A549 (cell line): Measurements from ENCODE around the gene CNTN2. TPM values are rescaled to one million over a fixed set of nuclear protein-coding genes. Genes with fewer than 3 reads are reported as not detected.
A peak's percentile ranks its signal among the peaks of the same experiment; 100 is the strongest.

Experiments used
- BHLHE40 ChIP-seq: IDR thresholded peaks from 2 replicates; pipeline ENCODE4 v1.6.1; 2012; ENCODE audit warnings: low read depth, low read length, inconsistent platforms
- CBX2 ChIP-seq: fragments of 200-600 bp; sonication (generic); IDR thresholded peaks from 2 replicates; pipeline ENCODE4 v1.6.1; 2016; ENCODE audit warnings: low read depth, mild to moderate bottlenecking, borderline replicate concordance
- CBX8 ChIP-seq: fragments of 200-600 bp; sonication (generic); IDR thresholded peaks from 2 replicates; pipeline ENCODE4 v1.6.1; 2016
- CEBPB ChIP-seq, 2 experiments: fragments of >200 bp in 1 of 2; sonication (Bioruptor Twin) in 1 of 2; formaldehyde crosslinking in 1 of 2; IDR thresholded peaks; 2 replicates each; pipeline ENCODE4 v1.6.1; 2012 to 2016
- EHF ChIP-seq: fragments of 250-450 bp; sonication (Bioruptor Pico); IDR thresholded peaks from 2 replicates; pipeline ENCODE4 v1.5.0; 2020; ENCODE audit warnings: mild to moderate bottlenecking
- EP300 ChIP-seq, 2 experiments: fragments of >200 bp; sonication (Bioruptor Twin); formaldehyde crosslinking; IDR thresholded peaks; 2 replicates in 1 of 2; 3 replicates in 1 of 2; pipeline ENCODE4 v1.6.1; 2016 to 2017
- ESRRA ChIP-seq: fragments of 150-350 bp; IDR thresholded peaks from 2 replicates; pipeline ENCODE4 v1.6.1; 2014; ENCODE audit warnings: mild to moderate bottlenecking, low read length, borderline replicate concordance
- FOSB ChIP-seq: fragments of 250-450 bp; sonication (Bioruptor Pico); IDR thresholded peaks from 2 replicates; pipeline ENCODE4 v1.5.0; 2020; ENCODE audit warnings: mild to moderate bottlenecking, moderate library complexity
- FOSL2 ChIP-seq, 2 experiments: fragments of 450-650 bp in 1 of 2; fragments of >200 bp in 1 of 2; sonication (Bioruptor Twin) in 1 of 2; formaldehyde crosslinking; IDR thresholded peaks; 2 replicates each; pipeline versions ENCODE4 v1.5.0 to v1.6.1; 2016 to 2020; ENCODE audit warnings: mild to moderate bottlenecking in 1 of 2, moderate library complexity in 1 of 2
- HEYL ChIP-seq: fragments of 250-450 bp; sonication (Bioruptor Pico); IDR thresholded peaks from 2 replicates; pipeline ENCODE4 v1.8.0; 2021; ENCODE audit warnings: mild to moderate bottlenecking, moderate library complexity
- HOXA7 ChIP-seq: fragments of 250-450 bp; sonication (Bioruptor Pico); IDR thresholded peaks from 2 replicates; pipeline ENCODE4 v1.5.0; 2020; ENCODE audit warnings: mild to moderate bottlenecking, moderate library complexity
- KDM1A ChIP-seq: fragments of 200-600 bp; sonication (generic); IDR thresholded peaks from 2 replicates; pipeline ENCODE4 v1.6.1; 2016; ENCODE audit warnings: low read depth, mild to moderate bottlenecking
- MAZ ChIP-seq: fragments of 150-350 bp; IDR thresholded peaks from 2 replicates; pipeline ENCODE4 v1.6.1; 2014; ENCODE audit warnings: antibody characterized with exemption, low read depth, low read length, borderline replicate concordance
- NPAS2 ChIP-seq: fragments of 250-450 bp; sonication (Bioruptor Pico); IDR thresholded peaks from 2 replicates; pipeline ENCODE4 v1.8.0; 2022; ENCODE audit warnings: mild to moderate bottlenecking, moderate library complexity, borderline replicate concordance
- PHF8 ChIP-seq: fragments of 200-600 bp; sonication (generic); IDR thresholded peaks from 2 replicates; pipeline ENCODE4 v1.6.1; 2016; ENCODE audit warnings: low read depth, mild to moderate bottlenecking, antibody characterized with exemption, moderate library complexity, borderline replicate concordance
- POLR2AphosphoS2 ChIP-seq: conservative IDR thresholded peaks from 2 replicates; pipeline ENCODE4 v1.6.1; 2012; ENCODE audit warnings: low read length, improper control_type of control experiment, inconsistent platforms
- RAD21 ChIP-seq, 2 experiments: fragments of >200 bp in 1 of 2; sonication (Bioruptor Twin) in 1 of 2; formaldehyde crosslinking in 1 of 2; IDR thresholded peaks in 1 of 2; conservative IDR thresholded peaks in 1 of 2; 2 replicates in 1 of 2; 3 replicates in 1 of 2; pipeline ENCODE4 v1.6.1; 2012 to 2018; ENCODE audit warnings: inconsistent platforms in 1 of 2
- RFX5 ChIP-seq: fragments of 450-650 bp; IDR thresholded peaks from 2 replicates; pipeline ENCODE4 v1.7.1; 2014; ENCODE audit warnings: antibody characterized with exemption, mild to moderate bottlenecking, moderate library complexity
- RNF2 ChIP-seq: fragments of 200-600 bp; sonication (generic); IDR thresholded peaks from 2 replicates; pipeline ENCODE4 v1.6.1; 2016; ENCODE audit warnings: low read depth, mild to moderate bottlenecking, antibody characterized with exemption, moderate library complexity, borderline replicate concordance
- SREBF2 ChIP-seq: fragments of 450-650 bp; IDR thresholded peaks from 2 replicates; pipeline ENCODE4 v1.6.1; 2014; ENCODE audit warnings: mild to moderate bottlenecking, moderate library complexity
- TFCP2L1 ChIP-seq: fragments of 250-450 bp; sonication (Bioruptor Pico); IDR thresholded peaks from 2 replicates; pipeline ENCODE4 v1.5.0; 2021; ENCODE audit warnings: mild to moderate bottlenecking
- TP53 ChIP-seq: fragments of 250-450 bp; sonication (Bioruptor Pico); IDR thresholded peaks from 2 replicates; pipeline ENCODE4 v1.5.0; 2021; ENCODE audit warnings: mild to moderate bottlenecking, moderate library complexity
- ZNF302 ChIP-seq: fragments of 250-450 bp; sonication (Bioruptor Pico); IDR thresholded peaks from 2 replicates; pipeline ENCODE4 v1.9.0; 2021; ENCODE audit warnings: inconsistent platforms, mild to moderate bottlenecking, moderate library complexity
- ZSCAN20 ChIP-seq: fragments of 250-450 bp; sonication (Bioruptor Pico); IDR thresholded peaks from 2 replicates; pipeline ENCODE4 v1.8.0; 2022; ENCODE audit warnings: mild to moderate bottlenecking, moderate library complexity
- polyA plus RNA-seq, 4 experiments: library from polyadenylated mRNA; depleted of rRNA in 3 of 4; stranded (reverse); fragments of >200 nt; fragmentation: RNase III in 1 of 4; extraction: RNeasy Plus Mini Kit Qiagen cat#74134 plus additional on column Dnase treatment in 1 of 4; gene quantifications; 2 replicates in 3 of 4; 3 replicates in 1 of 4; pipeline ENCODE4 v1.2.3, GENCODE V29; 2011 to 2017
- TF ChIP-seq, protein P1 (sequence below): fragments of 200-600 bp; sonication (generic); IDR thresholded peaks from 2 replicates; pipeline ENCODE4 v1.6.1; 2016; ENCODE audit warnings: antibody characterized with exemption, mild to moderate bottlenecking, moderate library complexity
- TF ChIP-seq, protein P2 (sequence below): fragments of 250-450 bp; sonication (Bioruptor Pico); IDR thresholded peaks from 2 replicates; pipeline ENCODE4 v1.5.0; 2020; ENCODE audit warnings: low read depth, mild to moderate bottlenecking, moderate library complexity
- TF ChIP-seq, protein P3 (sequence below): fragments of 450-650 bp; IDR thresholded peaks from 2 replicates; pipeline ENCODE4 v1.6.1; 2014; ENCODE audit warnings: antibody characterized with exemption
- TF ChIP-seq, protein P4 (sequence below): fragments of >200 bp; sonication (Bioruptor Twin); formaldehyde crosslinking; IDR thresholded peaks from 3 replicates; pipeline ENCODE4 v1.6.1; 2016
- TF ChIP-seq, protein P5 (sequence below): fragments of 150-350 bp; IDR thresholded peaks from 2 replicates; pipeline ENCODE4 v1.6.1; 2014; ENCODE audit warnings: low read depth, mild to moderate bottlenecking, low read length
- TF ChIP-seq, protein P6 (sequence below): IDR thresholded peaks from 2 replicates; pipeline ENCODE4 v1.6.1; 2012
- TF ChIP-seq, protein P7 (sequence below): IDR thresholded peaks from 2 replicates; pipeline ENCODE4 v1.6.1; 2012; ENCODE audit warnings: low read depth, borderline replicate concordance

The CNTN2 gene
- polyA plus RNA-seq, 2 of the 4 experiments (the other 2 are of a cell fraction), result not detected

DNA sequence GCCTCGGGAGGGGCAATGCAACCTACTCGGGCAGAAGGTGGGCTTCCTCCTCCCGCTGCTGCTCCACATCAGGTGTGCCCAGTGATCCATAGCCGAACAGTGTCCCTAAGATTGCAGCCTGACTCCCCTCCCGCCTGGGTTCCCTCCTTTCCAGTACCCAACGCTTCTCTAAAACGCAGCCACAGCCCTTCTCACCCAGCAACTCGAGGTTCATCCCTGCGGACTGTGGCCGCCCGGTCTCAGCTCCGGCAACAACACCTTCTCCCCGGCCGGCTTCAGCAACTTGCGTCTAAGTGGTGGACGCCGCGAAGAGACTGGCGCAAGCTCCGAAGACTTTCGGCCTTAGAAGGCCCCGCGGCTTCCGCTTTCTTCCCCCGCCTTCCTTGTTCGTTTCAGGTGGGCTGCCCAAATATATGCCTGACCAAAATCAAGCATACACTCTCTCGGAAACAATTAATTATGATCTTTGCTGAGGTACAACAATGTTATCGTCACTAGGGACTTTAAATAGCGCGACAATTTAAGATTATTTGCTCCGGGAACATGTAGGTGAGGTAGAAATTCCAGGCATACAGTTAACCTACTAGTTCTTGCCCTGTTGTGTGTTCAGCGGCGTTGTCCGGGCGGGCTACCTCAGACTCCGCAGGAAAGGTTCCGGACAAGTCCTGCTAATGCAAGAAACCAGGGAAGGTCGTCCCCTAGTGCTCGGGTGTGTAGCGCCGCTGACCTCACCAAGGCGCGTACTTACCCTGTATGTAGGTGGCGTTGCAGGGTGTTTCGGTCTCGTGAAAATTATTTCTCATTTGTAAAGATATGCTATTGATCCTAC is 78.9 kb downstream of the CNTN2 start, which contains the start of gene RBBP5 (continued):
- TF ChIP-seq, protein P1, sequence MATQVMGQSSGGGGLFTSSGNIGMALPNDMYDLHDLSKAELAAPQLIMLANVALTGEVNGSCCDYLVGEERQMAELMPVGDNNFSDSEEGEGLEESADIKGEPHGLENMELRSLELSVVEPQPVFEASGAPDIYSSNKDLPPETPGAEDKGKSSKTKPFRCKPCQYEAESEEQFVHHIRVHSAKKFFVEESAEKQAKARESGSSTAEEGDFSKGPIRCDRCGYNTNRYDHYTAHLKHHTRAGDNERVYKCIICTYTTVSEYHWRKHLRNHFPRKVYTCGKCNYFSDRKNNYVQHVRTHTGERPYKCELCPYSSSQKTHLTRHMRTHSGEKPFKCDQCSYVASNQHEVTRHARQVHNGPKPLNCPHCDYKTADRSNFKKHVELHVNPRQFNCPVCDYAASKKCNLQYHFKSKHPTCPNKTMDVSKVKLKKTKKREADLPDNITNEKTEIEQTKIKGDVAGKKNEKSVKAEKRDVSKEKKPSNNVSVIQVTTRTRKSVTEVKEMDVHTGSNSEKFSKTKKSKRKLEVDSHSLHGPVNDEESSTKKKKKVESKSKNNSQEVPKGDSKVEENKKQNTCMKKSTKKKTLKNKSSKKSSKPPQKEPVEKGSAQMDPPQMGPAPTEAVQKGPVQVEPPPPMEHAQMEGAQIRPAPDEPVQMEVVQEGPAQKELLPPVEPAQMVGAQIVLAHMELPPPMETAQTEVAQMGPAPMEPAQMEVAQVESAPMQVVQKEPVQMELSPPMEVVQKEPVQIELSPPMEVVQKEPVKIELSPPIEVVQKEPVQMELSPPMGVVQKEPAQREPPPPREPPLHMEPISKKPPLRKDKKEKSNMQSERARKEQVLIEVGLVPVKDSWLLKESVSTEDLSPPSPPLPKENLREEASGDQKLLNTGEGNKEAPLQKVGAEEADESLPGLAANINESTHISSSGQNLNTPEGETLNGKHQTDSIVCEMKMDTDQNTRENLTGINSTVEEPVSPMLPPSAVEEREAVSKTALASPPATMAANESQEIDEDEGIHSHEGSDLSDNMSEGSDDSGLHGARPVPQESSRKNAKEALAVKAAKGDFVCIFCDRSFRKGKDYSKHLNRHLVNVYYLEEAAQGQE, result 0 out of 2 replicates have a peak, but pooled peaks have one; percentile 11
- TF ChIP-seq, protein P2, sequence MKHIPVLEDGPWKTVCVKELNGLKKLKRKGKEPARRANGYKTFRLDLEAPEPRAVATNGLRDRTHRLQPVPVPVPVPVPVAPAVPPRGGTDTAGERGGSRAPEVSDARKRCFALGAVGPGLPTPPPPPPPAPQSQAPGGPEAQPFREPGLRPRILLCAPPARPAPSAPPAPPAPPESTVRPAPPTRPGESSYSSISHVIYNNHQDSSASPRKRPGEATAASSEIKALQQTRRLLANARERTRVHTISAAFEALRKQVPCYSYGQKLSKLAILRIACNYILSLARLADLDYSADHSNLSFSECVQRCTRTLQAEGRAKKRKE, result peak; percentile 84; the same call in 1 of the 2 replicates
- TF ChIP-seq TFCP2L1 (CRISPR knock-in tag) (no peak), CBX2 (no peak), HEYL (CRISPR knock-in tag) (no peak), RAD21 (conservative IDR thresholded peaks at IDR 0.05 in 1 of 2, IDR thresholded peaks at IDR 0.05 in 1 of 2) (peak; percentile 64 to 67), ESRRA (peak; percentile 88), RFX5 (peak; percentile 64; the same call in 1 of the 2 replicates), HOXA7 (CRISPR knock-in tag) (no peak), POLR2AphosphoS2 (no peak), EP300 (IDR thresholded peaks at IDR 0.05) (0 out of 5 replicates have a peak, but pooled peaks of 1 of the 2 experiments have one; percentile 21), FOSB (no peak), NPAS2 (CRISPR knock-in tag) (no peak), KDM1A (no peak), RNF2 (no peak), ZSCAN20 (CRISPR knock-in tag) (0 out of 2 replicates have a peak, but pooled peaks have one; percentile 61), ZNF302 (CRISPR knock-in tag) (no peak), PHF8 (peak; percentile 90), MAZ (no peak), FOSL2 (IDR thresholded peaks at IDR 0.05) (no peak), FOSL2 (CRISPR knock-in tag; IDR thresholded peaks at IDR 0.05) (peak; percentile 71), EHF (CRISPR knock-in tag) (no peak), CBX8 (no peak), BHLHE40 (no peak), SREBF2 (no peak), TP53 (CRISPR knock-in tag) (peak; percentile 82; the same call in 1 of the 2 replicates), CEBPB (IDR thresholded peaks at IDR 0.05) (peak in 1 of 2 experiments; percentile 30; a peak in 1 of 4 replicates)
- TF ChIP-seq, protein P3, sequence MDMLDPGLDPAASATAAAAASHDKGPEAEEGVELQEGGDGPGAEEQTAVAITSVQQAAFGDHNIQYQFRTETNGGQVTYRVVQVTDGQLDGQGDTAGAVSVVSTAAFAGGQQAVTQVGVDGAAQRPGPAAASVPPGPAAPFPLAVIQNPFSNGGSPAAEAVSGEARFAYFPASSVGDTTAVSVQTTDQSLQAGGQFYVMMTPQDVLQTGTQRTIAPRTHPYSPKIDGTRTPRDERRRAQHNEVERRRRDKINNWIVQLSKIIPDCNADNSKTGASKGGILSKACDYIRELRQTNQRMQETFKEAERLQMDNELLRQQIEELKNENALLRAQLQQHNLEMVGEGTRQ, result no peak
- TF ChIP-seq, protein P4, sequence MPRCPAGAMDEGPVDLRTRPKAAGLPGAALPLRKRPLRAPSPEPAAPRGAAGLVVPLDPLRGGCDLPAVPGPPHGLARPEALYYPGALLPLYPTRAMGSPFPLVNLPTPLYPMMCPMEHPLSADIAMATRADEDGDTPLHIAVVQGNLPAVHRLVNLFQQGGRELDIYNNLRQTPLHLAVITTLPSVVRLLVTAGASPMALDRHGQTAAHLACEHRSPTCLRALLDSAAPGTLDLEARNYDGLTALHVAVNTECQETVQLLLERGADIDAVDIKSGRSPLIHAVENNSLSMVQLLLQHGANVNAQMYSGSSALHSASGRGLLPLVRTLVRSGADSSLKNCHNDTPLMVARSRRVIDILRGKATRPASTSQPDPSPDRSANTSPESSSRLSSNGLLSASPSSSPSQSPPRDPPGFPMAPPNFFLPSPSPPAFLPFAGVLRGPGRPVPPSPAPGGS, result peak; percentile 81
- TF ChIP-seq, protein P5, sequence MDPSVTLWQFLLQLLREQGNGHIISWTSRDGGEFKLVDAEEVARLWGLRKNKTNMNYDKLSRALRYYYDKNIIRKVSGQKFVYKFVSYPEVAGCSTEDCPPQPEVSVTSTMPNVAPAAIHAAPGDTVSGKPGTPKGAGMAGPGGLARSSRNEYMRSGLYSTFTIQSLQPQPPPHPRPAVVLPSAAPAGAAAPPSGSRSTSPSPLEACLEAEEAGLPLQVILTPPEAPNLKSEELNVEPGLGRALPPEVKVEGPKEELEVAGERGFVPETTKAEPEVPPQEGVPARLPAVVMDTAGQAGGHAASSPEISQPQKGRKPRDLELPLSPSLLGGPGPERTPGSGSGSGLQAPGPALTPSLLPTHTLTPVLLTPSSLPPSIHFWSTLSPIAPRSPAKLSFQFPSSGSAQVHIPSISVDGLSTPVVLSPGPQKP, result no peak
- TF ChIP-seq, protein P6, sequence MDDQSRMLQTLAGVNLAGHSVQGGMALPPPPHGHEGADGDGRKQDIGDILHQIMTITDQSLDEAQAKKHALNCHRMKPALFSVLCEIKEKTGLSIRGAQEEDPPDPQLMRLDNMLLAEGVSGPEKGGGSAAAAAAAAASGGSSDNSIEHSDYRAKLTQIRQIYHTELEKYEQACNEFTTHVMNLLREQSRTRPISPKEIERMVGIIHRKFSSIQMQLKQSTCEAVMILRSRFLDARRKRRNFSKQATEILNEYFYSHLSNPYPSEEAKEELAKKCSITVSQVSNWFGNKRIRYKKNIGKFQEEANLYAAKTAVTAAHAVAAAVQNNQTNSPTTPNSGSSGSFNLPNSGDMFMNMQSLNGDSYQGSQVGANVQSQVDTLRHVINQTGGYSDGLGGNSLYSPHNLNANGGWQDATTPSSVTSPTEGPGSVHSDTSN, result peak; percentile 78; the same call in 1 of the 2 replicates
- TF ChIP-seq, protein P7, sequence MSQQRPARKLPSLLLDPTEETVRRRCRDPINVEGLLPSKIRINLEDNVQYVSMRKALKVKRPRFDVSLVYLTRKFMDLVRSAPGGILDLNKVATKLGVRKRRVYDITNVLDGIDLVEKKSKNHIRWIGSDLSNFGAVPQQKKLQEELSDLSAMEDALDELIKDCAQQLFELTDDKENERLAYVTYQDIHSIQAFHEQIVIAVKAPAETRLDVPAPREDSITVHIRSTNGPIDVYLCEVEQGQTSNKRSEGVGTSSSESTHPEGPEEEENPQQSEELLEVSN, result peak; percentile 59; the same call in 1 of the 2 replicates
